K562 (cell line): Measurements from ENCODE around the gene UNC13A. TPM values are rescaled to one million over a fixed set of nuclear protein-coding genes. Genes with fewer than 3 reads are reported as not detected.

Source experiments
- ATAC-seq: fragments of 200-7000 bp; cut with Tn5 transposase; 3 replicates; pipeline ENCODE4 v1.9.1; 2020; ENCODE audit warnings: moderate library complexity
- BruUV-seq: library from RNA; stranded (reverse); fragments of 400-500 nt; replicated peaks from 2 replicates; lab custom pipeline; 2021; lab: Mats Ljungman, UMichigan
- CTCF ChIA-PET: fragments of 300-600 bp; formaldehyde crosslinking; extraction: SDS; loops from one replicate; lab custom pipeline; 2021; ENCODE audit warnings: low intra/inter-chr PET ratio; lab: Yijun Ruan, JAX
- POLR2A ChIA-PET: fragments of 300-600, 350-650 bp; sonication (Branson Sonifier 250); formaldehyde crosslinking; extraction: SDS; loops from one replicate; lab custom pipeline; 2021; ENCODE audit warnings: antibody characterized with exemption, inconsistent platforms; lab: Yijun Ruan, JAX
- DNase-seq, 4 experiments: peaks; one replicate each; pipeline versions ENCODE4 v3.0.0 to v3.0.0-alpha.2; 2011 to 2018; ENCODE audit warnings: low spot score in 3 of 4, mixed read lengths in 3 of 4; ENCODE audit errors: extremely low read depth in 1 of 4
- FAIRE-seq: peaks from 2 replicates; lab custom pipeline; 2011; peaks lifted over from hg19 to GRCh38; lab: Jason Lieb, UNC
- H2AFZ ChIP-seq: 2 replicates; pipeline ENCODE4 v1.6.0; 2011; ENCODE audit warnings: low read depth, low read length, control low read depth, inconsistent platforms
- H3K27ac ChIP-seq: fragments of 200-600 bp; 3 replicates; pipeline ENCODE4 v1.8.0; 2011; ENCODE audit warnings: low read depth, mild to moderate bottlenecking, control low read depth, inconsistent platforms, low read length, moderate library complexity, mixed read lengths; ENCODE audit errors: extremely low read depth
- H3K27me3 ChIP-seq, 2 experiments: fragments of 300-600 bp in 1 of 2; 2 replicates in 1 of 2; 3 replicates in 1 of 2; pipeline versions ENCODE4 v1.6.0 to v1.8.0; 2011; ENCODE audit warnings: inconsistent platforms in 2 of 2, low read length in 2 of 2, mild to moderate bottlenecking in 1 of 2, mixed read lengths in 1 of 2, moderate library complexity in 1 of 2; ENCODE audit not compliant: control insufficient read depth in 2 of 2, insufficient read depth in 2 of 2
- H3K36me3 ChIP-seq: fragments of 300-600 bp; 3 replicates; pipeline ENCODE4 v1.8.0; 2011; ENCODE audit warnings: mild to moderate bottlenecking, low read length, inconsistent platforms; ENCODE audit not compliant: control insufficient read depth, insufficient read depth
- H3K4me1 ChIP-seq, 2 experiments: fragments of 200-600 bp in 1 of 2; replicated peaks in 1 of 2; 2 replicates in 1 of 2; 3 replicates in 1 of 2; pipeline versions ENCODE4 v1.5.1 to v1.8.0; 2011; ENCODE audit warnings: inconsistent platforms in 2 of 2, low read length in 2 of 2, mild to moderate bottlenecking in 1 of 2, mixed read lengths in 1 of 2, moderate library complexity in 1 of 2; ENCODE audit not compliant: control insufficient read depth in 2 of 2, insufficient read depth in 2 of 2
- H3K4me2 ChIP-seq: 2 replicates; pipeline ENCODE4 v1.6.1; 2011; ENCODE audit warnings: low read length, control low read depth, inconsistent platforms, mixed read lengths; ENCODE audit not compliant: insufficient read depth
- H3K4me3 ChIP-seq: fragments of 200-600 bp; sonication (generic), shearing (Covaris generic); 2 replicates; pipeline ENCODE4 v1.5.1; 2016; ENCODE audit warnings: control low read depth, inconsistent platforms
- H3K79me2 ChIP-seq: fragments of 200-600 bp; 3 replicates; pipeline ENCODE4 v1.8.0; 2011; ENCODE audit warnings: low read length, inconsistent platforms; ENCODE audit not compliant: control insufficient read depth, insufficient read depth
- H3K9ac ChIP-seq, 2 experiments: 2 replicates each; pipeline versions ENCODE4 v1.6.0 to v1.6.1; 2011; ENCODE audit warnings: low read depth in 2 of 2, low read length in 2 of 2, control low read depth in 1 of 2, inconsistent platforms in 1 of 2, mild to moderate bottlenecking in 1 of 2, mixed read lengths in 1 of 2; ENCODE audit not compliant: insufficient read depth in 1 of 2
- H3K9me1 ChIP-seq: one replicate; pipeline ENCODE4 v1.6.0; 2011; ENCODE audit warnings: inconsistent platforms, mild to moderate bottlenecking, low read length, moderate library complexity; ENCODE audit not compliant: control insufficient read depth, insufficient read depth
- H3K9me3 ChIP-seq: replicated peaks from 2 replicates; pipeline ENCODE4 v1.5.1; 2011; ENCODE audit warnings: low read depth, low read length, inconsistent platforms; ENCODE audit not compliant: control insufficient read depth, insufficient read depth
- H4K20me1 ChIP-seq: replicated peaks from 2 replicates; pipeline ENCODE4 v1.6.1; 2011; ENCODE audit warnings: low read length, inconsistent platforms, mixed read lengths; ENCODE audit not compliant: control insufficient read depth, insufficient read depth
- BCOR ChIP-seq: fragments of 450-650 bp; IDR thresholded peaks from 2 replicates; pipeline ENCODE4 v1.6.1; 2016
- HMG20A ChIP-seq: fragments of 450-650 bp; formaldehyde crosslinking; conservative IDR thresholded peaks from 2 replicates; pipeline ENCODE4 v1.4.0; 2020; ENCODE audit warnings: mild to moderate bottlenecking, mixed read lengths
- KDM1A ChIP-seq, 2 experiments: fragments of 450-650 bp; IDR thresholded peaks; 2 replicates each; pipeline ENCODE4 v1.6.1; 2016; ENCODE audit warnings: mild to moderate bottlenecking in 2 of 2
- MYNN ChIP-seq, 2 experiments: sonication (generic); formaldehyde crosslinking in 1 of 2; IDR thresholded peaks; 2 replicates each; pipeline versions ENCODE4 v1.5.0 to v1.6.1; 2016 to 2020; ENCODE audit warnings: antibody characterized with exemption in 1 of 2, missing genetic modification reagents in 1 of 2
- NR4A1 ChIP-seq, 2 experiments: fragments of 250-450 bp in 1 of 2; fragments of 450-650 bp in 1 of 2; sonication (Bioruptor Pico) in 1 of 2; IDR thresholded peaks; 2 replicates each; pipeline versions ENCODE4 v1.4.0 to v1.6.1; 2016 to 2020; ENCODE audit warnings: mild to moderate bottlenecking in 2 of 2, missing compliant biosample characterization in 1 of 2, missing genetic modification characterization in 1 of 2, moderate library complexity in 1 of 2
- PHB ChIP-seq: fragments of 250-450 bp; sonication (Bioruptor Pico); IDR thresholded peaks from 2 replicates; pipeline ENCODE4 v1.5.0; 2021
- PURB ChIP-seq: sonication (generic); formaldehyde crosslinking; IDR thresholded peaks from 2 replicates; pipeline ENCODE4 v1.9.0; 2021; ENCODE audit warnings: low read depth, mild to moderate bottlenecking, missing genetic modification reagents
- RBM25 ChIP-seq: fragments of 200-400 bp; formaldehyde crosslinking; IDR thresholded peaks from 2 replicates; pipeline ENCODE4 v1.6.1; 2018; ENCODE audit warnings: low read length, low read depth, moderate library complexity; ENCODE audit not compliant: severe bottlenecking
- SMARCA5 ChIP-seq: fragments of 450-650 bp; IDR thresholded peaks from 2 replicates; pipeline ENCODE4 v1.6.1; 2016
- TBP ChIP-seq: optimal IDR thresholded peaks from 2 replicates; pipeline ENCODE3; 2011; ENCODE audit warnings: low read depth, low read length, improper control_type of control experiment
- ZNF146 ChIP-seq: IDR thresholded peaks from one replicate; pipeline ENCODE4 v1.6.1; 2018; ENCODE audit warnings: missing compliant biosample characterization; ENCODE audit not compliant: unreplicated experiment
- ZNF165 ChIP-seq: fragments of 250-450 bp; sonication (Bioruptor Pico); IDR thresholded peaks from 2 replicates; pipeline ENCODE4 v1.4.0; 2020; ENCODE audit warnings: borderline replicate concordance
- ZNF253 ChIP-seq: fragments of 250-450 bp; sonication (Bioruptor Pico); conservative IDR thresholded peaks from 2 replicates; pipeline ENCODE4 v1.6.1; 2021; ENCODE audit warnings: mild to moderate bottlenecking
- ZNF445 ChIP-seq: fragments of 250-450 bp; sonication (Bioruptor Pico); IDR thresholded peaks from 2 replicates; pipeline ENCODE4 v1.4.0; 2020; ENCODE audit warnings: low read depth, mild to moderate bottlenecking, moderate library complexity
- WGBS: fragments of 100-300 bp; shearing (Covaris generic); methylation state at CpG from one replicate; pipeline ENCODE4 v1.1.6; 2016; ENCODE audit warnings: low coverage, mixed read lengths; ENCODE audit not compliant: insufficient coverage; ENCODE audit errors: missing lambda C conversion rate; 5-methylcytosine and 5-hydroxymethylcytosine counted together
- in situ Hi-C: fragments of 300-500 bp; cut with MboI; formaldehyde crosslinking; loops from 4 replicates; pipeline ENCODE4 v1.15.0; 2018; ENCODE audit warnings: inconsistent platforms, mixed read lengths
- intact Hi-C: fragments of 100-400 bp; cut with micrococcal nuclease; formaldehyde crosslinking; loops from 2 replicates; pipeline ENCODE4 v1.14.2; 2022
- polyA plus RNA-seq, 8 experiments: library from polyadenylated mRNA; depleted of rRNA in 4 of 8; stranded (reverse) in 5 of 8; unstranded in 3 of 8; fragments of >200 nt; fragmentation: Nextera tagmentation in 2 of 8; fragmentation: Illumina TruSeq in 1 of 8; extraction: Ambion mirVana in 2 of 8; extraction: Trizol in 1 of 8; gene quantifications; 2 replicates each; pipeline versions ENCODE4 v1.2.1 to v1.2.3, GENCODE V29; 2011 to 2014; ENCODE audit warnings: inconsistent platforms in 1 of 8, missing spikeins in 1 of 8
- total RNA-seq, 7 experiments: library from RNA; depleted of rRNA in 6 of 7; stranded (reverse); fragments of >200 nt in 6 of 7; fragmentation: Illumina TruSeq in 2 of 7; extraction: Trizol in 2 of 7; gene quantifications; 2 replicates each; pipeline versions ENCODE4 v1.2.1 to v1.2.3, GENCODE V29; 2011 to 2021; ENCODE audit warnings: low replicate concordance in 1 of 7
- TF ChIP-seq, protein P1 (sequence below): sonication (generic); formaldehyde crosslinking; IDR thresholded peaks from 2 replicates; pipeline ENCODE4 v1.8.0; 2022; ENCODE audit warnings: mild to moderate bottlenecking, missing genetic modification reagents

UNC13A gene
- total and polyA plus RNA-seq, 9 of the 15 experiments (the other 6 are each of a cell fraction or from before 2014, with no cell fraction given): 0.03 to 1.0 (median 0.25) TPM

DNA sequence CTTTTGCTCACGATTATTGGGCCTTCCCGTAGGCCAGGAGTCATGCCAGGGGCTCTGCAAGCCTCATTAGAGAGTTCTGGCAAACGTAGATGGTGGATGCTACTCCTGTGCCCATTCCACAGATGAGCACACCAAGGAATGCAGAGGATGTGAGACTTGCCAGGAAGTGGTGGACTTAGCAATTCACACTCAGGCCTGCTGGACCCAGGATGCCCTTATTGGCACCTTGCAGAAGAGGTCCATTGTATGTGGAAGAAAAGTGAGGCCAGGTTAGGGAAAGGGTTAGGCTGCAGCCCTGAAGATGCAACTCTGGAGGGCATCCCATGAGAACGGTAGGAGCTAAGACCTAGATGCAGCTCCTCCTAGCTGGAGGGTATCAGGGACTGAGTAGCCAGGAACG lies 5.9 kb downstream of the UNC13A start:
- H3K4me3 ChIP-seq: no peak overlapping the region
- H4K20me1 ChIP-seq: peaks cover 10% of the 10 kb centered on the region
- H3K36me3 ChIP-seq: no peaks in the 10 kb centered on the region
- H3K9me1 ChIP-seq: no peaks in the 10 kb centered on the region
- ChIA-PET CTCF (no interaction called here), POLR2A (interaction anchor here (0.6 kb wide), 2 partner anchors 75 to 94 kb away, joined by 3 read pairs; no protein-coding TSS in a partner anchor)
- in situ Hi-C loops (no loop called here), intact Hi-C loops (no loop called here)
- no peaks in the 10 kb centered on the region for H3K9me3 ChIP-seq
- no peaks in the 10 kb centered on the region for H3K79me2 ChIP-seq
- H3K4me1 ChIP-seq: peaks cover 8 to 25% of the 10 kb centered on the region in 2 experiments; a peak in 4 of 5 replicates
- FAIRE-seq (no peak), DNase-seq (no peak), ATAC-seq (no peak)
- no peak overlapping the region for H3K4me2 ChIP-seq
- WGBS: 0% methylated on average over 5 of the region's 5 CpGs
- no peak overlapping the region for H2AFZ ChIP-seq
- no peak overlapping the region for H3K27ac ChIP-seq
- H3K9ac ChIP-seq: no peak overlapping the region
- peaks cover 0 to 5% of the 10 kb centered on the region in 2 experiments; a peak in 2 of 5 replicates for H3K27me3 ChIP-seq
- no TSS peak for BruUV-seq
- TF ChIP-seq ZNF165 (CRISPR knock-in tag): no peak
- TF ChIP-seq MYNN (IDR thresholded peaks at IDR 0.05): no peak
- no peak for TF ChIP-seq MYNN (CRISPR knock-in tag; IDR thresholded peaks at IDR 0.05)
- TF ChIP-seq NR4A1 (CRISPR knock-in tag; IDR thresholded peaks at IDR 0.05): no peak
- TF ChIP-seq NR4A1 (tag; IDR thresholded peaks at IDR 0.05): no peak
- no peak for TF ChIP-seq HMG20A
- 0 out of 2 replicates have a peak, but pooled peaks have one; percentile 47 for TF ChIP-seq SMARCA5
- no peak for TF ChIP-seq PURB
- peak; percentile 55 for TF ChIP-seq ZNF146 (CRISPR knock-in tag)
- no peak for TF ChIP-seq TBP
- peak; percentile 61 for TF ChIP-seq RBM25
- no peak for TF ChIP-seq ZNF253 (CRISPR knock-in tag)
- TF ChIP-seq PHB (CRISPR knock-in tag): no peak
- TF ChIP-seq, protein P1, sequence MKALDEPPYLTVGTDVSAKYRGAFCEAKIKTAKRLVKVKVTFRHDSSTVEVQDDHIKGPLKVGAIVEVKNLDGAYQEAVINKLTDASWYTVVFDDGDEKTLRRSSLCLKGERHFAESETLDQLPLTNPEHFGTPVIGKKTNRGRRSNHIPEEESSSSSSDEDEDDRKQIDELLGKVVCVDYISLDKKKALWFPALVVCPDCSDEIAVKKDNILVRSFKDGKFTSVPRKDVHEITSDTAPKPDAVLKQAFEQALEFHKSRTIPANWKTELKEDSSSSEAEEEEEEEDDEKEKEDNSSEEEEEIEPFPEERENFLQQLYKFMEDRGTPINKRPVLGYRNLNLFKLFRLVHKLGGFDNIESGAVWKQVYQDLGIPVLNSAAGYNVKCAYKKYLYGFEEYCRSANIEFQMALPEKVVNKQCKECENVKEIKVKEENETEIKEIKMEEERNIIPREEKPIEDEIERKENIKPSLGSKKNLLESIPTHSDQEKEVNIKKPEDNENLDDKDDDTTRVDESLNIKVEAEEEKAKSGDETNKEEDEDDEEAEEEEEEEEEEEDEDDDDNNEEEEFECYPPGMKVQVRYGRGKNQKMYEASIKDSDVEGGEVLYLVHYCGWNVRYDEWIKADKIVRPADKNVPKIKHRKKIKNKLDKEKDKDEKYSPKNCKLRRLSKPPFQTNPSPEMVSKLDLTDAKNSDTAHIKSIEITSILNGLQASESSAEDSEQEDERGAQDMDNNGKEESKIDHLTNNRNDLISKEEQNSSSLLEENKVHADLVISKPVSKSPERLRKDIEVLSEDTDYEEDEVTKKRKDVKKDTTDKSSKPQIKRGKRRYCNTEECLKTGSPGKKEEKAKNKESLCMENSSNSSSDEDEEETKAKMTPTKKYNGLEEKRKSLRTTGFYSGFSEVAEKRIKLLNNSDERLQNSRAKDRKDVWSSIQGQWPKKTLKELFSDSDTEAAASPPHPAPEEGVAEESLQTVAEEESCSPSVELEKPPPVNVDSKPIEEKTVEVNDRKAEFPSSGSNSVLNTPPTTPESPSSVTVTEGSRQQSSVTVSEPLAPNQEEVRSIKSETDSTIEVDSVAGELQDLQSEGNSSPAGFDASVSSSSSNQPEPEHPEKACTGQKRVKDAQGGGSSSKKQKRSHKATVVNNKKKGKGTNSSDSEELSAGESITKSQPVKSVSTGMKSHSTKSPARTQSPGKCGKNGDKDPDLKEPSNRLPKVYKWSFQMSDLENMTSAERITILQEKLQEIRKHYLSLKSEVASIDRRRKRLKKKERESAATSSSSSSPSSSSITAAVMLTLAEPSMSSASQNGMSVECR (CRISPR knock-in tag): no peak
- TF ChIP-seq ZNF445 (CRISPR knock-in tag): no peak
- TF ChIP-seq BCOR: peak; percentile 51; the same call in 1 of the 2 replicates
- peak in 1 of 2 experiments; percentile 51; a peak in 2 of 4 replicates for TF ChIP-seq KDM1A (IDR thresholded peaks at IDR 0.05)
- TF ChIP-seq, all 486 proteins: peak for 5
